Measurements from ENCODE around the gene ZNF724.
"Not testable (repeated sequence)": the region's sequence is repeated elsewhere in the genome, so short reads cannot be mapped to it uniquely, and the experiment has no call there.

The ZNF724 gene

GRCh38 chr19:23262920-23263319 lies 12.7 kb upstream of the ZNF724 start:
- H3K4me3 ChIP-seq (ENCODE audit: control insufficient read depth, low read depth, low read length): no peak overlapping the region
- no peak for TF ChIP-seq CTCF (IDR thresholded peaks at IDR 0.05; ENCODE audit: control insufficient read depth, insufficient read depth, low read depth, low read length, missing control alignments)
- no peak for DNase-seq (ENCODE audit: low read depth)

GRCh38 chr19:23261496-23262020 lies 11.4 kb upstream of the ZNF724 start:
- H3K4me3 ChIP-seq (ENCODE audit: control insufficient read depth, low read depth, low read length): no peak overlapping the region
- DNase-seq (ENCODE audit: low read depth): no peak
- no peak for TF ChIP-seq CTCF (IDR thresholded peaks at IDR 0.05; ENCODE audit: control insufficient read depth, insufficient read depth, low read depth, low read length, missing control alignments)

GRCh38 chr19:23260956-23261355 lies 10.8 kb upstream of the ZNF724 start:
- H3K4me3 ChIP-seq (ENCODE audit: control insufficient read depth, low read depth, low read length): no peak overlapping the region
- TF ChIP-seq CTCF (IDR thresholded peaks at IDR 0.05; ENCODE audit: control insufficient read depth, insufficient read depth, low read depth, low read length, missing control alignments): no peak
- no peak for DNase-seq (ENCODE audit: low read depth)

GRCh38 chr19:23259961-23260360 lies 9.8 kb upstream of the ZNF724 start:
- H3K4me3 ChIP-seq (ENCODE audit: control insufficient read depth, low read depth, low read length): no peak overlapping the region
- TF ChIP-seq CTCF (IDR thresholded peaks at IDR 0.05; ENCODE audit: control insufficient read depth, insufficient read depth, low read depth, low read length, missing control alignments): no peak
- no peak for DNase-seq (ENCODE audit: low read depth)

- no peak for DNase-seq (ENCODE audit: low read depth)
- H3K4me3 ChIP-seq (ENCODE audit: control insufficient read depth, low read depth, low read length): no peak overlapping the region
- TF ChIP-seq CTCF (IDR thresholded peaks at IDR 0.05; ENCODE audit: control insufficient read depth, insufficient read depth, low read depth, low read length, missing control alignments): no peak
Measured at GRCh38 chr19:23255700-23256099, 5.5 kb upstream of the ZNF724 start.

GRCh38 chr19:23254141-23254910 lies 4.1 kb upstream of the ZNF724 start:
- no peak overlapping the region for H3K4me3 ChIP-seq (ENCODE audit: control insufficient read depth, low read depth, low read length)
- TF ChIP-seq CTCF (IDR thresholded peaks at IDR 0.05; ENCODE audit: control insufficient read depth, insufficient read depth, low read depth, low read length, missing control alignments): no peak
- no peak for DNase-seq (ENCODE audit: low read depth)

GRCh38 chr19:23253256-23253655 lies 3.1 kb upstream of the ZNF724 start:
- not testable (repeated sequence) for DNase-seq (ENCODE audit: low read depth); H3K4me3 ChIP-seq (ENCODE audit: control insufficient read depth, low read depth, low read length)

Data from AG09309 (cell line).